Measurements from ENCODE around the gene UHRF2.
"Not testable (repeated sequence)": the region's sequence is repeated elsewhere in the genome, so short reads cannot be mapped to it uniquely, and the experiment has no call there.

The UHRF2 gene

GRCh38 chr9:6488395-6488794 lies 75.4 kb downstream of the UHRF2 start:
- no peak for DNase-seq (ENCODE audit: low spot score)

DNA sequence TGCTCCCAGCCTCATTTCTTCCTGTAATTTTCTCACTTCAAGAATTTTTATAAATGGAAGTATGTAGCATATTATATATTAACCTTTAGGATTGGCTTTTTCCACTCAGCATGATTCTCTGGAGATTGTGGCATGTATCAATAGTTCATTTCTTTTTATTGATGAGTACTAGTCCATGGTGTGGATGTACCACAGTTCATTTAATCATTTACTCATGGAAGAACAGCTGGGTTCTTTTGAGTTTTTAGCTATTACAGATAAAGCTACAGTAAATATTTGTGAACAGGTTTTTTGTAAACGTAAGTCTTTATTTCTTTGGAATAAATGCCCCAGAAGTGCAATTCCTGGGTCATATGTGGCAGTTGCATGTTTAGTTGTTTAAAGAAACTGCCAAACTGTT lies 76.1 kb downstream of the UHRF2 start:
- DNase-seq (ENCODE audit: low spot score), result no peak

- no peak for DNase-seq (ENCODE audit: low spot score)
These were observed 77.9 kb downstream of the UHRF2 start for GRCh38 chr9:6490863-6491262.

DNA sequence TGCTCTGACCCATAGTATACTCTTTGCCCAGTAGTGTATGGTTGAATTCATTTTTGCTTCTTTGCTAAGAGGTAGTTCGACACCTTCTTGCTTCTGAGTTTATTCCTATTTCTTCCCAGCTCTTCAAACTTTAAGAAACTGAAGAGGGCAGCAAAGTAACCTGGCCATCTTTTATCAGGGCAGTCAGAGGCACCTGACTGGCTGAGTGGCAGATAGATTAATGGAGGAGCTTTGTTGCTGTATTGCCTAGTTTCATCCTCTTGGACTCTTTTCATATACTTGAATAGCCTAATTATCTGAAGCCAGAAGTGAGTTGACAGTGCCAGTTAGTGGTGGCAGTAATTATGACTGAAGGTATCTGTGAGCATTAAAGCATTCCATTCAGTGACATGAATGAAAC lies 82.5 kb downstream of the UHRF2 start:
- DNase-seq (ENCODE audit: low spot score), result no peak

DNA sequence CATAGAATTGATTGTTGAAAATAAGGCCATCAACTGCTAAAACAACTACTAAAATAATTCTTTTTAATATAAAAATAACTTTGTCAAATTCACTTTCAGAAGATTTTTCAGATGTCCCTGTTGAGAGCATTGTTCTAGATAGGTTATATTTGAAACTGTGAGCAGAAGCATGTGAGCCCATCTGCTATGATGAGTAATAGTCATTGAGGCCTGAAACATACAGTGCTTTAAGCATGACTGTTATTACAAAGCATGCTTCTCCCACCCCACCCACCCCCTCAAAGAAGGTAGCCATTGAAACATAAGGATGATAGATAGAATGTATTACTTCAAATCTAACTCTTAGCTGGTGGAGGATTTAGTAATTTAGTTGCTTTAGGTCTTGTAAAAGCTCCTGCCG lies 86.0 kb downstream of the UHRF2 start:
- no peak for DNase-seq (ENCODE audit: low spot score)

- DNase-seq (ENCODE audit: low spot score), result no peak
These were observed 88.7 kb downstream of the UHRF2 start for GRCh38 chr9:6501526-6502210.

- DNase-seq (ENCODE audit: low spot score), result no peak
These were observed 89.4 kb downstream of the UHRF2 start for GRCh38 chr9:6502399-6502798.

- DNase-seq (ENCODE audit: low spot score), result no peak
These were observed 93.6 kb downstream of the UHRF2 start for GRCh38 chr9:6506571-6506970.

GRCh38 chr9:6512085-6512657 lies 99.2 kb downstream of the UHRF2 start:
- no peak for DNase-seq (ENCODE audit: low spot score)

GRCh38 chr9:6522263-6522662 lies 109.3 kb downstream of the UHRF2 start:
- no peak for DNase-seq (ENCODE audit: low spot score)

DNA sequence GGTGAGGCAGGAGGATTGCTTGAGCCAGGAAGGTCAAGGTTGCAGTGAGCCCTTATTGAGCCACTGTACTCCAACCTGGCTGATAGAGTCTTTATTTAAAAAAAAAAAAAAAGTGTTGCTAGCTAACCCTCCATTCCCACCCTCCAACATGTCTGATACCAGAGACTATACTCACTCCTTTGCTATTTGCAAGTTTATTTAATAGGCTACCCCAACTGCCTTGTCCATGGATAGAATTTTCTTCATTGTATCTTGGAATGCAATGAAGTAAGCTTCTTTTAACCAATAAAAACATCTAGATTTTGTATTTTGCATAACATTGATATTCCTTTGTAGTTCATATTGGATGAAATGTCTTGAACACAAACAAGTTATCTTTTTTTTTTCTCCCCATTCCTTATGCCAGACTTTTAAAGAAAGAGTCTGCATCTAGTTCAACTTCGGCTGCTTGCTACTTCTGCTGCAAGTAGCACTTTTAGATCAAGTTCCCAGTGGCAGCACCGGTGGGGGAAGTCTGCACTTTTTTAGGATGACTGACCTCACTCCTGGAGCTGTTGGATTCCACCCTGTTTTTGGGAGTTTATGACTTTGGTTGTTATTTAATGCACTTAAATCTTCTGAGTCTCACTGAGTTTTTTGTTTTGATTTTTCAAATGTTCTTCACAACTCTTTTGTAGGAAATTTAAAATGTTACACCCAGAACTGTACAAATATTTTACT lies 112.5 kb downstream of the UHRF2 start:
- no peak for DNase-seq (ENCODE audit: low spot score)

DNA sequence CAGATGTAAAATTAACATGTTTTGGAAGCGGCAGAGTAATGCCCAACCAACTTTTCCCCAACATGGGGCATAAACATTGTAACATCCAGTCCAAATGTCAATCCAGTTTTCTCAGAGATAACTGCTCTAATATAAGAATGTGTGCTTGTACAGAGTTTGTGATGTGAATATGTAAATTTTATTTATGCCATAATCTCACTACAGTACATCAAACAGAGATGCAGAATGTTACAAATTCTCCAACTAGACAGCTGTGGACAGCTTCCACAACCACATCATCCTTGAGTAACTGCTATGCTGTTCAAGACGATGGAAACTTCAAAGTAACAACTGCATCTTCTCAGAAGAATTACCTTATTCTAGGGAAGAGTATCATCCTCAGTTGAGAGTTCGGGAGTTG lies 122.6 kb downstream of the UHRF2 start:
- DNase-seq (ENCODE audit: low spot score), result no peak

DNA sequence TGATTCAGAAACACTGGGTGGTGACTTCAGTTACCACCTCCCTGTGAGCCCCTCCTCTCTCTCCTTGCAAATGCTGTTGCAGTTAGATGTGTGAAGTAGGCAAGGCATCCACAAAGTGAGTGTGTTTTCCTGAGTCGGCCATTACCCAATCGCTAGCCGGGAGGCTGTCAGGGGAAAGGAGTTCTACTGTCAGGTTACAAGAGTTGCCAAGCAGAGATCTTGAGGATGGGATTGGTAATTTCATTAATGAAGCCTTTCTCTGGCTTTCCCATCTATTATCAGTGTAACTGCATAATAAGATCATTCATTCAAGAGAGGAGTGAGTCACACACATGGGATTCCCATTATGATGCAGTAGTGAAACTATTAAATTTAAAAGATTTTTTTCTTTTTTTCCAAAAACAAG lies 125.7 kb downstream of the UHRF2 start:
- no peak for DNase-seq (ENCODE audit: low spot score)

DNA sequence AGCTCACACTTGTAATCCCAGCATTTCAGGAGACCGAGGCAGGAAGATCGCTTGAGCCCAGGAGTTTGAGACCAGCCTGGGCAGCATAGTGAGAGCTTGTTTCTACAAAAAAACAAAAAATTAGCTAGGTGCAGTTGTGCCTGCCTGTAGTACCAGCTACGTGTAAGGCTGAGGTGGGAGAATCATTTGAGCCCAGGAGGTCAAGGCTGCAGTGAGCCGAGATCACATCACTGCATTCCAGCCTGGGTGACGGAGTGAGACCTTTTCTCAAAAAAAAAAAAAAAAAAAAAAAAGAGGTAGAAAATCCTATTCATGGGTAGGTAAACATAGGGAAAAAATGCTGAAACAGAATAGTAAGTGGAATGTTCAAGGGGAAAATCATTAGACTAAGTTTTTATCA lies 129.6 kb downstream of the UHRF2 start:
- not testable (repeated sequence) for DNase-seq (ENCODE audit: low spot score)

- DNase-seq (ENCODE audit: low spot score), result no peak
These were observed 130.2 kb downstream of the UHRF2 start for GRCh38 chr9:6543204-6543603.

- DNase-seq (ENCODE audit: low spot score), result no peak
These were observed 132.2 kb downstream of the UHRF2 start for GRCh38 chr9:6545017-6545691.

- no peak for DNase-seq (ENCODE audit: low spot score)
These were observed 136.3 kb downstream of the UHRF2 start for GRCh38 chr9:6549106-6549800.

DNA sequence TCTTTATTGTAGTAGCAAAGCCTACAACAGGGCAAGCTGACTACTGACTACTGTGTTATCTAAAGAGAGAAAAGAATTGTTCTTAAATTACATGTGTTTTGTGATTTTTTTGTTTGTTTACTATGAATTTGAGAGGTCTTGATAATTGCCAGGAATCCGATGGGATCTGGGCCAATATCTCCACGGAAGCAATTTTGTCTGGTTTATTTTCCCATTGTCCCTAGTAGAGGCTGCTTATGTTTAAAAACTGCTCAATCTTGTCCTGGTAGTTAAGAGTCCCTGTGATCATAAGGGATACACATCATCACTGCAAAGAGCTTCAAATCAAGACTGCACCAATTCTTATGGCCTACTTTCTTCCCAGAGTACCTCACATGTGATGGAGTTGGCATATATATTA lies 138.1 kb downstream of the UHRF2 start:
- DNase-seq (ENCODE audit: low spot score), result no peak

GRCh38 chr9:6552033-6552432 lies 139.0 kb downstream of the UHRF2 start:
- DNase-seq (ENCODE audit: low spot score), result no peak

GRCh38 chr9:6552498-6553121 lies 139.6 kb downstream of the UHRF2 start:
- DNase-seq (ENCODE audit: low spot score), result no peak

DNA sequence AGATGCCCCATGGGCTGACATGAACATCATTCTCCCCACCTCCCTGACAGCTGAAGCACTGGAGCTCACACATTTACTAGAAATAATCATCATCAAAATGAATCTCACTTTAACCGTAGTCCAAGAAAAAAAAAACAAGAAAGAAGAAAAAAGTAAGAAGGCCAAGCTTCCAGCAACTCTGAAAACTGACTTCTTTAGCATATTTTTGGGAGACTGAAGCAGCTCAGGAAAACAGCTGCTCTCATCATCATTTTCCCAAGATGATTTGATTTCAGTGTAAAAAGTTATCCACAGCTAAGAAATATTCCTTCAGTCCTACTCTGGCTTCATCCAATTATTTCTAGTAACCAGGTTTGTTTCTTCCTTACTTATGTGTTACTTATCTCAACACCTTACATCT lies 140.9 kb downstream of the UHRF2 start:
- DNase-seq (ENCODE audit: low spot score), result no peak

Measured in CD4-positive, alpha-beta T cell treated with Interleukin-15 for 4 hours (primary cell).